GM03348 (cell line): ENCODE measurements around the gene PER2.

Experiments
- DNase-seq: peaks from one replicate; pipeline ENCODE4 v3.0.0; 2012; ENCODE audit warnings: low spot score

The PER2 gene

GRCh38 chr2:238247841-238248453, 40.5 kb downstream of the PER2 start:
- no peak for DNase-seq

- no peak for DNase-seq
Observed at GRCh38 chr2:238247002-238247822, 41.2 kb downstream of the PER2 start.

- DNase-seq, result no peak
Observed at GRCh38 chr2:238244151-238244550, 44.3 kb downstream of the PER2 start.

GRCh38 chr2:238243496-238244076, 44.8 kb downstream of the PER2 start:
- DNase-seq, result no peak

GRCh38 chr2:238242731-238243495, 45.5 kb downstream of the PER2 start:
- DNase-seq, result no peak

- no peak for DNase-seq
Observed at GRCh38 chr2:238241970-238242369, 46.4 kb downstream of the PER2 start.

- DNase-seq, result peak; percentile 31
Observed at GRCh38 chr2:238240757-238241711, 47.4 kb downstream of the PER2 start.

- peak; percentile 99 for DNase-seq
Observed at GRCh38 chr2:238239863-238240756, 48.3 kb downstream of the PER2 start, which contains the start of gene HES6. Gene HES6, minus strand, starts transcription at chr2:238240038. Its CDS starts 133 bp downstream, at chr2:238239905.

GRCh38 chr2:238239543-238239862, 48.9 kb downstream of the PER2 start:
- DNase-seq, result peak; percentile 54

GRCh38 chr2:238238766-238239542, 49.5 kb downstream of the PER2 start:
- no peak for DNase-seq

- no peak for DNase-seq
Observed at GRCh38 chr2:238238311-238238765, 50.1 kb downstream of the PER2 start.

GRCh38 chr2:238237431-238238135, 50.8 kb downstream of the PER2 start:
- no peak for DNase-seq

- DNase-seq, result no peak
Observed at GRCh38 chr2:238236571-238236970, 51.8 kb downstream of the PER2 start.

GRCh38 chr2:238235856-238236255, 52.6 kb downstream of the PER2 start:
- DNase-seq, result no peak

GRCh38 chr2:238235331-238235732, 53.1 kb downstream of the PER2 start:
- no peak for DNase-seq

GRCh38 chr2:238233625-238234024, 54.8 kb downstream of the PER2 start:
- no peak for DNase-seq

GRCh38 chr2:238231809-238232208, 56.6 kb downstream of the PER2 start:
- DNase-seq, result peak; percentile 2

- DNase-seq, result peak; percentile 36
Observed at GRCh38 chr2:238231251-238231793, 57.1 kb downstream of the PER2 start.
